Small intestine (tissue), 7 donors: ENCODE measurements around the gene NRCAM. TPM values are rescaled to one million over a fixed set of nuclear protein-coding genes. Genes with fewer than 3 reads are reported as not detected.
"Not testable (repeated sequence)": the region's sequence is repeated elsewhere in the genome, so short reads cannot be mapped to it uniquely, and the experiment has no call there.

Experiments used
- DNase-seq, 2 donors: peaks; one replicate each; pipeline versions ENCODE4 v3.0.0 to v3.0.0-alpha.2; 2013
- FAIRE-seq: peaks from 2 replicates; lab custom pipeline; 2012; peaks lifted over from hg19 to GRCh38; lab: Jason Lieb, UNC
- H3K27ac ChIP-seq, 3 donors: one replicate each; pipeline ENCODE4 v1.5.1; 2013; ENCODE audit warnings: low read length in 2 of 3, mild to moderate bottlenecking in 2 of 3, control low read depth in 1 of 3, inconsistent platforms in 1 of 3, low read depth in 1 of 3, moderate library complexity in 1 of 3
- H3K27me3 ChIP-seq, 3 donors: one replicate each; pipeline ENCODE4 v1.6.1; 2013; ENCODE audit warnings: low read length in 3 of 3, inconsistent platforms in 1 of 3; ENCODE audit not compliant: control insufficient read depth in 3 of 3, insufficient read depth in 3 of 3
- H3K36me3 ChIP-seq, 3 donors: one replicate each; pipeline ENCODE4 v1.6.1; 2013; ENCODE audit warnings: low read length in 3 of 3, inconsistent platforms in 1 of 3, low read depth in 1 of 3, mild to moderate bottlenecking in 1 of 3, moderate library complexity in 1 of 3; ENCODE audit not compliant: control insufficient read depth in 3 of 3, insufficient read depth in 2 of 3
- H3K4me1 ChIP-seq, 3 donors: one replicate each; pipeline ENCODE4 v1.6.1; 2013; ENCODE audit warnings: low read length in 2 of 3, inconsistent platforms in 1 of 3, low read depth in 1 of 3, mild to moderate bottlenecking in 1 of 3, moderate library complexity in 1 of 3; ENCODE audit not compliant: control insufficient read depth in 3 of 3, insufficient read depth in 2 of 3
- H3K4me3 ChIP-seq, 3 donors: one replicate each; pipeline ENCODE4 v1.5.1; 2013; ENCODE audit warnings: low read length in 3 of 3, control low read depth in 1 of 3, inconsistent platforms in 1 of 3, low read depth in 1 of 3, mild to moderate bottlenecking in 1 of 3, moderate library complexity in 1 of 3
- H3K9me3 ChIP-seq, 2 donors: one replicate each; pipeline ENCODE4 v1.6.1; 2013; ENCODE audit warnings: low read depth in 1 of 2, low read length in 1 of 2; ENCODE audit not compliant: control insufficient read depth in 2 of 2, insufficient read depth in 1 of 2
- WGBS, 3 donors: extraction: QIAGEN DNeasy Blood & Tissue Kit; methylation state at CpG; one replicate each; pipeline ENCODE4 v1.1.7; 2013; 5-methylcytosine and 5-hydroxymethylcytosine counted together
- polyA plus RNA-seq, 4 donors: library from polyadenylated mRNA; stranded (reverse) in 3 of 4; unstranded in 1 of 4; fragments of 200-250 nt in 3 of 4; fragments of 120-200 nt in 1 of 4; gene quantifications; one replicate each; pipeline versions ENCODE4 v1.2.1 to v1.2.3, GENCODE V29; 2013
- donor health status: healthy with polysubstance abuse.
- donor health status: control.
- donor health status: control.
- donor health status: Bipolar disorder and iron deficiency.
- donor health status: healthy.

NRCAM gene
- polyA plus RNA-seq, 4 donors, result 0.27 to 6.8 (median 1.4) TPM

GRCh38 chr7:108393097-108393496 is 63.1 kb downstream of the NRCAM start:
- DNase-seq, result peak; percentile 32 to 64
- not testable (repeated sequence) for H3K27me3 ChIP-seq, H3K4me1 ChIP-seq, H3K27ac ChIP-seq, H3K36me3 ChIP-seq, H3K9me3 ChIP-seq, H3K4me3 ChIP-seq, FAIRE-seq
- 12 to 37% (median 24%) methylated on average over 10 of the region's 10 CpGs for WGBS, 3 donors

- FAIRE-seq, H3K36me3 ChIP-seq: not testable (repeated sequence)
- 82 to 91% (median 84%) methylated on average over 2 of the region's 2 CpGs for WGBS, 3 donors
Measured at GRCh38 chr7:108387686-108388085, 68.5 kb downstream of the NRCAM start.

GRCh38 chr7:108385834-108386422 is 70.3 kb downstream of the NRCAM start:
- no peaks in the 10 kb centered on the region for H3K4me1 ChIP-seq
- no peaks in the 10 kb centered on the region for H3K9me3 ChIP-seq
- FAIRE-seq (no peak), DNase-seq (no peak)
- no peak overlapping the region for H3K27ac ChIP-seq
- H3K36me3 ChIP-seq, result no peaks in the 10 kb centered on the region
- H3K4me3 ChIP-seq, result no peak overlapping the region
- 79 to 90% (median 84%) methylated on average over 2 of the region's 2 CpGs for WGBS, 3 donors
- no peaks in the 10 kb centered on the region for H3K27me3 ChIP-seq

More at GRCh38 chr7:108387686-108388085, 68.5 kb downstream of the NRCAM start:
- DNase-seq, H3K9me3 ChIP-seq, H3K4me1 ChIP-seq, H3K27ac ChIP-seq, H3K4me3 ChIP-seq, H3K27me3 ChIP-seq: not testable (repeated sequence)

GRCh38 chr7:108384716-108385483 is 71.3 kb downstream of the NRCAM start:
- DNase-seq (no peak), FAIRE-seq (no peak)
- WGBS, 3 donors, result 73 to 87% (median 73%) methylated on average over 5 of the region's 5 CpGs
- no peaks in the 10 kb centered on the region for H3K4me1 ChIP-seq
- H3K27me3 ChIP-seq, result no peaks in the 10 kb centered on the region
- H3K36me3 ChIP-seq, result no peaks in the 10 kb centered on the region
- no peak overlapping the region for H3K4me3 ChIP-seq
- no peaks in the 10 kb centered on the region for H3K9me3 ChIP-seq
- H3K27ac ChIP-seq, result no peak overlapping the region

- Histone ChIP-seq H3K27ac (no peak overlapping the region), H3K36me3 (no peaks in the 10 kb centered on the region), H3K27me3 (no peaks in the 10 kb centered on the region), H3K9me3 (no peaks in the 10 kb centered on the region), H3K4me3 (no peak overlapping the region), H3K4me1 (no peaks in the 10 kb centered on the region)
- FAIRE-seq (no peak), DNase-seq (no peak)
- 56 to 79% (median 63%) methylated on average over 1 of the region's 1 CpG for WGBS, 3 donors
Measured at GRCh38 chr7:108382932-108383331, 73.3 kb downstream of the NRCAM start.

- DNase-seq (no peak), FAIRE-seq (no peak)
- no peaks in the 10 kb centered on the region for H3K27me3 ChIP-seq
- no peaks in the 10 kb centered on the region for H3K9me3 ChIP-seq
- no peak overlapping the region for H3K4me3 ChIP-seq
- no peaks in the 10 kb centered on the region for H3K36me3 ChIP-seq
- H3K27ac ChIP-seq, result no peak overlapping the region
- no peaks in the 10 kb centered on the region for H3K4me1 ChIP-seq
Measured at GRCh38 chr7:108380517-108380916, 75.7 kb downstream of the NRCAM start.

- no peaks in the 10 kb centered on the region for H3K4me1 ChIP-seq
- DNase-seq (no peak), FAIRE-seq (no peak)
- H3K27ac ChIP-seq, result no peak overlapping the region
- no peaks in the 10 kb centered on the region for H3K9me3 ChIP-seq
- H3K4me3 ChIP-seq, result no peak overlapping the region
- H3K27me3 ChIP-seq, result no peaks in the 10 kb centered on the region
- H3K36me3 ChIP-seq, result no peaks in the 10 kb centered on the region
Measured at GRCh38 chr7:108376206-108376605, 80.0 kb downstream of the NRCAM start.

GRCh38 chr7:108375668-108376067 is 80.6 kb downstream of the NRCAM start:
- 89 to 93% (median 91%) methylated on average over 1 of the region's 1 CpG for WGBS, 3 donors
- no peaks in the 10 kb centered on the region for H3K9me3 ChIP-seq
- FAIRE-seq (no peak), DNase-seq (no peak)
- no peak overlapping the region for H3K27ac ChIP-seq
- no peaks in the 10 kb centered on the region for H3K27me3 ChIP-seq
- no peaks in the 10 kb centered on the region for H3K4me1 ChIP-seq
- no peak overlapping the region for H3K4me3 ChIP-seq
- H3K36me3 ChIP-seq, result no peaks in the 10 kb centered on the region

GRCh38 chr7:108374899-108375298 is 81.3 kb downstream of the NRCAM start:
- no peaks in the 10 kb centered on the region for H3K4me1 ChIP-seq
- no peaks in the 10 kb centered on the region for H3K36me3 ChIP-seq
- H3K27ac ChIP-seq, result no peak overlapping the region
- no peak for DNase-seq
- no peaks in the 10 kb centered on the region for H3K27me3 ChIP-seq
- no peak for FAIRE-seq
- H3K4me3 ChIP-seq, result no peak overlapping the region
- no peaks in the 10 kb centered on the region for H3K9me3 ChIP-seq
